ENCODE data around the gene OR56A5.

DNA sequence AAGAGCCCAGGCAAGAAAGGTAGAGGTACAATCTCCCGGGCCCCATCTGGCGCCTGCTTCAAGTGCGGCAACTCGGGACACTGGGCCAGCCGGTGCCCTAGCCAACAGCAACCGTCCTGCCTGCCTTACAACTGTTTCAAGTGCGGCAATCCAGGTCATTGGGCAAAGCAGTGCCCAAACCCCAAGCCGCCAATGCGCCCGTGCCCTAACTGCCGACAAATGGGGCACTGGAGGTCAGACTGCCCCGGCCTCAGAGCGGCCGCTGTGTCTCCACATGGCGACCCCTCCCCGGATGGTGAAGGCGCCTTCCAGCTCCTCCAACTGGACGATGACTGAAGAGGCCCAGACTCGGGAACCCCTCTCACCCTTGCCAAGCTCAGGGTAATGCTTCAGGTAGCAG is 37.7 kb downstream of the OR56A5 start:
- TF ChIP-seq, protein P1, sequence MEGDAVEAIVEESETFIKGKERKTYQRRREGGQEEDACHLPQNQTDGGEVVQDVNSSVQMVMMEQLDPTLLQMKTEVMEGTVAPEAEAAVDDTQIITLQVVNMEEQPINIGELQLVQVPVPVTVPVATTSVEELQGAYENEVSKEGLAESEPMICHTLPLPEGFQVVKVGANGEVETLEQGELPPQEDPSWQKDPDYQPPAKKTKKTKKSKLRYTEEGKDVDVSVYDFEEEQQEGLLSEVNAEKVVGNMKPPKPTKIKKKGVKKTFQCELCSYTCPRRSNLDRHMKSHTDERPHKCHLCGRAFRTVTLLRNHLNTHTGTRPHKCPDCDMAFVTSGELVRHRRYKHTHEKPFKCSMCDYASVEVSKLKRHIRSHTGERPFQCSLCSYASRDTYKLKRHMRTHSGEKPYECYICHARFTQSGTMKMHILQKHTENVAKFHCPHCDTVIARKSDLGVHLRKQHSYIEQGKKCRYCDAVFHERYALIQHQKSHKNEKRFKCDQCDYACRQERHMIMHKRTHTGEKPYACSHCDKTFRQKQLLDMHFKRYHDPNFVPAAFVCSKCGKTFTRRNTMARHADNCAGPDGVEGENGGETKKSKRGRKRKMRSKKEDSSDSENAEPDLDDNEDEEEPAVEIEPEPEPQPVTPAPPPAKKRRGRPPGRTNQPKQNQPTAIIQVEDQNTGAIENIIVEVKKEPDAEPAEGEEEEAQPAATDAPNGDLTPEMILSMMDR (IDR thresholded peaks at IDR 0.05): no peak
- no peak for TF ChIP-seq ZFX (IDR thresholded peaks at IDR 0.05; ENCODE audit: borderline replicate concordance)

All from 22Rv1 (cell line).